ENCODE measurements around the gene THBS4. TPM values are rescaled to one million over a fixed set of nuclear protein-coding genes. Genes with fewer than 3 reads are reported as not detected.
A peak's percentile ranks its signal among the peaks of the same experiment; 100 is the strongest.

Gene THBS4
- total RNA-seq, 1 experiment from 2014 or later: 6.6 TPM

- ChIA-PET POLR2A (ENCODE audit: unreplicated experiment) (no interaction called here), CTCF (interaction anchor here (0.7 kb wide), 1 partner anchor 53 kb away, joined by 3 read pairs; no protein-coding TSS in a partner anchor)
Measured at GRCh38 chr5:80048084-80048780, 13.1 kb downstream of the THBS4 start.

DNA sequence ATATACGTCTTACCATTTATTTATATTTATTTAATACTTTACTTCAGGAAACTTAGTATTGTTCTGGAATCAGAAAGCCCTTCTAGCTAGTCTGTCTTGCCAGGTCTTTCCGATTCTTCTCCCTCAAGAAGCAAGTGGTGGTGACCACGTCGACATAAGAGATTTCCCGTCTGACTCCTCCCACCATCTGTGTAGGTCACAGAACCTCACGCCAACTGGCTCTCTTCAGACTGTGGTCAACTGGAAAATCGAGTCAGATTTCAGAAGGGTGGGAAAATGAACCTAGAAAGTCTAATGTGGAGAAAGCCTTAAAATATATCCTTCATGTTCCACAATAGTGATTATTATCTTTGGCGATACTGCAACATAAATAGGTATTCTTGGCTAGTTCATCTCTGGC is 17.3 kb downstream of the THBS4 start:
- no TSS peak for BruUV-seq (replicated peaks)
- H3K79me2 ChIP-seq (ENCODE audit: low read depth): no peaks in the 10 kb centered on the region
- H3K4me2 ChIP-seq: no peak overlapping the region
- peaks cover 38% of the 10 kb centered on the region for H3K4me1 ChIP-seq (replicated peaks; ENCODE audit: insufficient read depth)
- H3K27ac ChIP-seq: no peak overlapping the region
- no peak overlapping the region for H3K4me3 ChIP-seq
- CTCF ChIA-PET: no interaction called here
- no peaks in the 10 kb centered on the region for H3K27me3 ChIP-seq (ENCODE audit: insufficient read depth, low read depth)
- H3F3A ChIP-seq (ENCODE audit: insufficient read depth, low read depth): peaks cover 27% of the 10 kb centered on the region
- no peaks in the 10 kb centered on the region for H4K20me1 ChIP-seq (ENCODE audit: insufficient read depth)
- no peaks in the 10 kb centered on the region for H3K9me3 ChIP-seq (ENCODE audit: insufficient read depth, low read depth)
- H3K9me2 ChIP-seq (ENCODE audit: insufficient read depth): no peaks in the 10 kb centered on the region
- no peak overlapping the region for H2AFZ ChIP-seq
- TF ChIP-seq CTCF (conservative IDR thresholded peaks at IDR 0.05): no peak
- no peak for TF ChIP-seq EZH2 (IDR thresholded peaks at IDR 0.05; ENCODE audit: low read depth)
- DNase-seq: no peak
- intact Hi-C loops (cut with micrococcal nuclease; ENCODE audit: unreplicated experiment): loop anchor here (10.0 kb wide), 2 partner anchors 58 to 178 kb away; partner anchors contain the start of gene MTX3
- H3K36me3 ChIP-seq (ENCODE audit: low read depth): no peaks in the 10 kb centered on the region
- POLR2A ChIA-PET (ENCODE audit: unreplicated experiment): no interaction called here

More at GRCh38 chr5:80048084-80048780, 13.1 kb downstream of the THBS4 start:
- Histone ChIP-seq H3K27ac (no peak overlapping the region), H3K79me2 (ENCODE audit: low read depth) (no peaks in the 10 kb centered on the region), H3K27me3 (ENCODE audit: insufficient read depth, low read depth) (no peaks in the 10 kb centered on the region), H4K20me1 (ENCODE audit: insufficient read depth) (no peaks in the 10 kb centered on the region), H2AFZ (no peak overlapping the region), H3K4me1 (replicated peaks; ENCODE audit: insufficient read depth) (no peaks in the 10 kb centered on the region), H3K36me3 (ENCODE audit: low read depth) (no peaks in the 10 kb centered on the region), H3K9me2 (ENCODE audit: insufficient read depth) (no peaks in the 10 kb centered on the region), H3K9me3 (ENCODE audit: insufficient read depth, low read depth) (no peaks in the 10 kb centered on the region), H3K4me3 (no peak overlapping the region), H3F3A (ENCODE audit: insufficient read depth, low read depth) (no peaks in the 10 kb centered on the region), H3K4me2 (no peak overlapping the region)
- intact Hi-C loops (cut with micrococcal nuclease; ENCODE audit: unreplicated experiment): no loop called here
- DNase-seq: no peak
- TF ChIP-seq CTCF (conservative IDR thresholded peaks at IDR 0.05) (no peak), EZH2 (IDR thresholded peaks at IDR 0.05; ENCODE audit: low read depth) (no peak)
- no TSS peak for BruUV-seq (replicated peaks)

DNA sequence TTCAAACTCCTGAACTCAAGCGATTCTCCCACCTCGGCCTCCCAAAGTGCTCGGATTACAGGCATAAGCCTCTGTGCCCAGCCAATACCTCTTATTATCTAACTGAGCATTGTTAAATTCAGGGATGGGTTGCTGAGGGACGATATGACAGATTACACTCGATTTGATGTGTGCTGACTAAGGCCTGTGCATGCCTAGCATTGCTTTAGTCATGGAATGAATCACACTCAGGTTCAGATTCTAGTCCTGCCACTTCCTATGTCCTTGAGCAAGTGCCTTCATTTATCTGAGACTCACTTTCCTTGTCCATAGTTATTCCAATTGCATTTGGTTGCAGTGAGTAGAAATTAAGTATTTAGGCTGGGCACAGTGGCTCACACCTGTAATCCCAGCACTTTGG is 19.5 kb downstream of the THBS4 start:
- CTCF ChIA-PET: no interaction called here
- Histone ChIP-seq H4K20me1 (ENCODE audit: insufficient read depth) (no peaks in the 10 kb centered on the region), H3K4me2 (peak overlapping the region; percentile 83), H3K4me1 (replicated peaks; ENCODE audit: insufficient read depth) (peaks cover 38% of the 10 kb centered on the region), H3K9me2 (ENCODE audit: insufficient read depth) (no peaks in the 10 kb centered on the region), H3K27ac (peak overlapping the region; percentile 69), H3K79me2 (ENCODE audit: low read depth) (no peaks in the 10 kb centered on the region), H2AFZ (no peak overlapping the region), H3K27me3 (ENCODE audit: insufficient read depth, low read depth) (no peaks in the 10 kb centered on the region), H3K9me3 (ENCODE audit: insufficient read depth, low read depth) (no peaks in the 10 kb centered on the region), H3K4me3 (no peak overlapping the region), H3F3A (ENCODE audit: insufficient read depth, low read depth) (peaks cover 27% of the 10 kb centered on the region), H3K36me3 (ENCODE audit: low read depth) (no peaks in the 10 kb centered on the region)
- no TSS peak for BruUV-seq (replicated peaks)
- POLR2A ChIA-PET (ENCODE audit: unreplicated experiment): no interaction called here
- DNase-seq: peak; percentile 13 to 85
- no peak for TF ChIP-seq EZH2 (IDR thresholded peaks at IDR 0.05; ENCODE audit: low read depth)
- no peak for TF ChIP-seq CTCF (conservative IDR thresholded peaks at IDR 0.05)
- intact Hi-C loops (cut with micrococcal nuclease; ENCODE audit: unreplicated experiment): loop anchor here (10.0 kb wide), 2 partner anchors 60 to 180 kb away; partner anchors contain the start of gene MTX3
